Ovary (tissue), 9 donors: Measurements from ENCODE around the gene LGALS7. TPM values are rescaled to one million over a fixed set of nuclear protein-coding genes. Genes with fewer than 3 reads are reported as not detected.

Source experiments
- DNase-seq, 5 donors: peaks; one replicate each; pipeline ENCODE4 v3.0.0-alpha.2; 2019 to 2020
- H3K27ac ChIP-seq, 2 donors: fragments of 200-600 bp; one replicate each; pipeline versions ENCODE4 v1.5.1 to v1.8.0; 2019 to 2022
- H3K27me3 ChIP-seq: fragments of 200-600 bp; one replicate; pipeline ENCODE4 v1.8.0; 2022
- H3K36me3 ChIP-seq: fragments of 200-600 bp; sonication (generic); one replicate; pipeline ENCODE4 v1.5.1; 2019
- H3K4me1 ChIP-seq: one replicate; pipeline ENCODE4 v1.8.1; 2013; ENCODE audit warnings: mild to moderate bottlenecking, moderate library complexity; ENCODE audit not compliant: insufficient read depth
- H3K4me3 ChIP-seq: fragments of 200-600 bp; sonication (generic); one replicate; pipeline ENCODE4 v1.5.1; 2017
- H3K9me3 ChIP-seq, 2 donors: fragments of 200-600 bp in 1 of 2; sonication (generic) in 1 of 2; one replicate each; pipeline versions ENCODE4 v1.5.1 to v1.8.1; 2013 to 2019; ENCODE audit warnings: mild to moderate bottlenecking in 1 of 2, moderate library complexity in 1 of 2
- EP300 ChIP-seq: sonication (generic); formaldehyde crosslinking; IDR thresholded peaks from one replicate; pipeline ENCODE4 v1.6.1; 2017; ENCODE audit warnings: antibody characterized with exemption
- POLR2A ChIP-seq: fragments of 450-650 bp; IDR thresholded peaks from one replicate; pipeline ENCODE4 v1.6.1; 2017; ENCODE audit warnings: antibody characterized with exemption, mild to moderate bottlenecking, moderate library complexity
- WGBS, 3 donors: extraction: QIAGEN DNeasy Blood & Tissue Kit in 1 of 3; methylation state at CpG; one replicate each; pipeline versions ENCODE4 v1.1.5 to v1.1.7; 2013 to 2017; 5-methylcytosine and 5-hydroxymethylcytosine counted together
- intact Hi-C, 4 donors: fragments of 100-400 bp; cut with DNase I; formaldehyde crosslinking; loops; one replicate each; pipeline versions ENCODE4 v1.11.0 to v1.15.1; 2022 to 2023
- polyA plus RNA-seq, 2 donors: library from polyadenylated mRNA; stranded (reverse); fragments of 200-250 nt in 1 of 2; fragments of 350-450 nt in 1 of 2; fragmentation: Illumina TruSeq in 1 of 2; extraction: RNeasy Lipid Tissue Mini Kit (QIAGEN cat#74804) in 1 of 2; gene quantifications; one replicate each; pipeline ENCODE4 v1.2.3, GENCODE V29; 2013 to 2014
- total RNA-seq, 7 donors: library from RNA; depleted of rRNA in 2 of 7; stranded (reverse); fragments of >200 nt in 2 of 7; fragmentation: NEBNext Ultra II Directional in 3 of 7; extraction: Animal tissue kit (Norgen Biotek cat#: 25700) in 3 of 7; gene quantifications; one replicate each; pipeline versions ENCODE4 v1.1.0 to v1.2.4, GENCODE V29; 2016 to 2023
- TF ChIP-seq, protein P1 (sequence below), 3 donors: fragments of 450-650 bp in 2 of 3; fragments of 200-600 bp in 1 of 3; IDR thresholded peaks; one replicate each; pipeline versions ENCODE4 v1.5.1 to v1.8.0; 2016 to 2022; ENCODE audit warnings: antibody characterized with exemption in 3 of 3, mild to moderate bottlenecking in 1 of 3
- donor health status: DM: no; HTN: no; CAD: no; lungs with moderate emphysema.
- donor health status: DM: no; HTN: no; CAD: no.
- donor health status: Bipolar disorder and iron deficiency.
- donor health status: DM: yes; HTN: yes; CAD: no.
- donor health status: DM: no; HTN: no; CAD: no.
- donor health status: DM: yes; HTN: yes; CAD: no.

LGALS7 gene
- total and polyA plus RNA-seq, 9 donors: 0.69 to 0.84 (median 0.79) TPM; not detected in 6

DNA sequence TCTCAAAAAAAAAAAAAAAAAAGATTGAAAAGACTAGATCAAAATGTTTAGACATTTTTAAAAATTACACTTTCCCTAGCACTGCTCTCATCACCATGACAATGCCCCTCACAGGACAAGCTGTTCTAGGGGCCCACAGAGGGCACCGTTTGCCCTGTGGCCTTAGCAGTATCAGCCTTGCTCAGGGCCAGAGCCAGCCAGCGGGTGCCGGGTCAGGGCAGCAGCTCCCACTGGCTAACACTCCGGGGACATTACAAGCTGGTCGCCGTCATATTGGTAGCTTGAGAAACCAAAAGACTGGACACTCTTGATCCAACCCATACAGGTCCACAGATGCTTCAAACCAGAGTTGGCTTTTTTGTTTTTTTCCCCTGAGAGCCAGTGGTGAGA is 47.0 kb downstream of the LGALS7 start:
- peaks cover 2% of the 10 kb centered on the region for H3K36me3 ChIP-seq
- intact Hi-C loops: loop anchor here in 3 of 4 donors (5.0 kb wide), 2 partner anchors 74 to 79 kb away; partner anchors contain the start of gene ACTN4 (in 2 of the 3)
- H3K4me1 ChIP-seq: peaks cover 12% of the 10 kb centered on the region
- H3K27ac ChIP-seq: no peak overlapping the region
- no peaks in the 10 kb centered on the region for H3K9me3 ChIP-seq
- H3K27me3 ChIP-seq: no peaks in the 10 kb centered on the region
- TF ChIP-seq POLR2A (no peak), EP300 (no peak)
- TF ChIP-seq, protein P1, sequence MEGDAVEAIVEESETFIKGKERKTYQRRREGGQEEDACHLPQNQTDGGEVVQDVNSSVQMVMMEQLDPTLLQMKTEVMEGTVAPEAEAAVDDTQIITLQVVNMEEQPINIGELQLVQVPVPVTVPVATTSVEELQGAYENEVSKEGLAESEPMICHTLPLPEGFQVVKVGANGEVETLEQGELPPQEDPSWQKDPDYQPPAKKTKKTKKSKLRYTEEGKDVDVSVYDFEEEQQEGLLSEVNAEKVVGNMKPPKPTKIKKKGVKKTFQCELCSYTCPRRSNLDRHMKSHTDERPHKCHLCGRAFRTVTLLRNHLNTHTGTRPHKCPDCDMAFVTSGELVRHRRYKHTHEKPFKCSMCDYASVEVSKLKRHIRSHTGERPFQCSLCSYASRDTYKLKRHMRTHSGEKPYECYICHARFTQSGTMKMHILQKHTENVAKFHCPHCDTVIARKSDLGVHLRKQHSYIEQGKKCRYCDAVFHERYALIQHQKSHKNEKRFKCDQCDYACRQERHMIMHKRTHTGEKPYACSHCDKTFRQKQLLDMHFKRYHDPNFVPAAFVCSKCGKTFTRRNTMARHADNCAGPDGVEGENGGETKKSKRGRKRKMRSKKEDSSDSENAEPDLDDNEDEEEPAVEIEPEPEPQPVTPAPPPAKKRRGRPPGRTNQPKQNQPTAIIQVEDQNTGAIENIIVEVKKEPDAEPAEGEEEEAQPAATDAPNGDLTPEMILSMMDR (IDR thresholded peaks at IDR 0.05): no peak
- no peak overlapping the region for H3K4me3 ChIP-seq
- DNase-seq: no peak
- WGBS, 3 donors: 80 to 89% (median 82%) methylated on average over 6 of the region's 6 CpGs

DNA sequence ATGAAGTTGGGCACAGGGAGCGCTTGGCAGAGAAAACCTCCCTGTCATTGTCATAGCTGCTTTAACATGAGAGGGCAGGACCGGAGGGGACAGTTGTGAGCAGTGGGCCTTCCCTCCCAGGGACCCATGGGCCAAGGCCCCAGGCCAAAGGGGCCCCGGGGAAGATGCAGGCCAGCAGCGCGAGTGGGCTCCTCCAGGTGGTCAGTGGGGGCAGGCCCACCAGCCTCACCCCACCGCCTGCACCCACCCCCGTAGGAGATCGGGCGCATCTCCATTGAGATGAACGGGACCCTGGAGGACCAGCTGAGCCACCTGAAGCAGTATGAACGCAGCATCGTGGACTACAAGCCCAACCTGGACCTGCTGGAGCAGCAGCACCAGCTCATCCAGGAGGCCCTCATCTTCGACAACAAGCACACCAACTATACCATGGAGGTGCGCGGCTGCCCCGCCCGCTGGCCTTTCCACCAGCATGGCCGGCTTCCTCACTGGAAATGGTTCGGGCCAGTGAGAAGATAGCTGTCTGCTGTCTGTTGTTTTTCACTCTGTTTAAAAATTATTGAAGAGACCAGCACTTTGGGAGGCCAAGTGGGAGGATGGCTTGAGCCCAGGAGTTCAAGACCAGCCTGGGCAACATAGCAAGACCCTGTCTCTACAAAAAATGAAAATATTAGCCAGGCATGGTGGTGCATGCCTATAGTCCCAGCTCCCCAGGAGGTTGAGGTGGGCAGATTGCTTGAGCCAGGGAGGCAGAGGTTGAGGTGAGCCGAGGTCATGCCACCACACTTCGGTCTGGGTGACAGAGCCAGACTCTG is 47.6 kb downstream of the LGALS7 start:
- no peak overlapping the region for H3K4me3 ChIP-seq
- H3K27me3 ChIP-seq: no peaks in the 10 kb centered on the region
- no peak overlapping the region for H3K27ac ChIP-seq
- H3K36me3 ChIP-seq: peaks cover 2% of the 10 kb centered on the region
- intact Hi-C loops: loop anchor here in 3 of 4 donors (5.0 kb wide), 2 partner anchors 73 to 78 kb away; partner anchors contain the start of gene ACTN4 (in 2 of the 3)
- peaks cover 12% of the 10 kb centered on the region for H3K4me1 ChIP-seq
- H3K9me3 ChIP-seq: no peaks in the 10 kb centered on the region
- 87 to 89% (median 88%) methylated on average over 16 to 21 of the region's 21 CpGs for WGBS, 3 donors
- no peak for DNase-seq
- no peak for TF ChIP-seq POLR2A
- TF ChIP-seq EP300: no peak
- TF ChIP-seq, protein P1 (IDR thresholded peaks at IDR 0.05): no peak

- Histone ChIP-seq H3K4me3 (no peak overlapping the region), H3K27me3 (no peaks in the 10 kb centered on the region), H3K27ac (no peak overlapping the region), H3K9me3 (no peaks in the 10 kb centered on the region), H3K36me3 (peaks cover 2% of the 10 kb centered on the region), H3K4me1 (peaks cover 10% of the 10 kb centered on the region)
- WGBS, 3 donors: 82 to 84% (median 83%) methylated on average over 35 to 42 of the region's 42 CpGs
- intact Hi-C loops: loop anchor here in 1 of 4 donors (5.0 kb wide), 1 partner anchor 72 kb away; no protein-coding TSS in a partner anchor
- DNase-seq: peak in 1 of 5 donors; percentile 37
- TF ChIP-seq EP300: no peak
Observed at GRCh38 chr19:38723990-38724854, 49.1 kb downstream of the LGALS7 start.

DNA sequence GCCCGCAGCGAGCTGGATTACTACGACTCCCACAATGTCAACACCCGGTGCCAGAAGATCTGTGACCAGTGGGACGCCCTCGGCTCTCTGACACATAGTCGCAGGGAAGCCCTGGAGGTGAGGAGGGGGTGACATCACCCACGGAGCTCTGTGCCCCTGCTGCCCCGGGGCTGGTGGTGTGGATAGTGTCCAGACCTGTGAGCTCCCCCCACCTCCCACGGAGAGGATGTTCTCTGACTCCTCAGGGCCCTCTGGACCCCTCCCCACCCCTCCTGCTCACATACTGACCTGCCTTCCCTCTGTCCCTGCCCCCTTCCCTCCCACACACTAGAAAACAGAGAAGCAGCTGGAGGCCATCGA is 49.7 kb downstream of the LGALS7 start:
- H3K9me3 ChIP-seq: no peaks in the 10 kb centered on the region
- TF ChIP-seq EP300: no peak
- H3K27me3 ChIP-seq: no peaks in the 10 kb centered on the region
- no peak overlapping the region for H3K4me3 ChIP-seq
- peaks cover 2% of the 10 kb centered on the region for H3K36me3 ChIP-seq
- no peak overlapping the region for H3K27ac ChIP-seq
- DNase-seq: no peak
- H3K4me1 ChIP-seq: peaks cover 12% of the 10 kb centered on the region
- intact Hi-C loops: loop anchor here in 1 of 4 donors (5.0 kb wide), 1 partner anchor 71 kb away; no protein-coding TSS in a partner anchor
- WGBS, 3 donors: 30 to 40% (median 34%) methylated on average over 11 of the region's 11 CpGs

- 72 to 83% (median 75%) methylated on average over 10 of the region's 10 CpGs for WGBS, 3 donors
- intact Hi-C loops: loop anchor here in 1 of 4 donors (5.0 kb wide), 1 partner anchor 71 kb away; no protein-coding TSS in a partner anchor
Observed at GRCh38 chr19:38722947-38723605, 50.2 kb downstream of the LGALS7 start.

More at GRCh38 chr19:38722947-38723605, 50.2 kb downstream of the LGALS7 start:
- Histone ChIP-seq H3K4me3 (no peak overlapping the region), H3K27ac (no peak overlapping the region), H3K27me3 (no peaks in the 10 kb centered on the region), H3K36me3 (peaks cover 2% of the 10 kb centered on the region), H3K9me3 (no peaks in the 10 kb centered on the region), H3K4me1 (peaks cover 11% of the 10 kb centered on the region)
- TF ChIP-seq, protein P1 (IDR thresholded peaks at IDR 0.05): no peak
- TF ChIP-seq POLR2A (no peak), EP300 (no peak)
- DNase-seq: peak in 1 of 5 donors; percentile 19
